Suprapubic skin (tissue), 3 donors: ENCODE results near the gene DTX3L.

ENCODE experiments used
- CTCF ChIP-seq, 2 donors: fragments of 200-600 bp in 1 of 2; fragments of 450-650 bp in 1 of 2; sonication (generic) in 1 of 2; IDR thresholded peaks; one replicate each; pipeline ENCODE4 v1.5.1; 2016 to 2019; ENCODE audit warnings: antibody characterized with exemption in 2 of 2, mild to moderate bottlenecking in 1 of 2, moderate library complexity in 1 of 2
- EP300 ChIP-seq: sonication (generic); formaldehyde crosslinking; IDR thresholded peaks from one replicate; pipeline ENCODE4 v1.6.1; 2017; ENCODE audit warnings: antibody characterized with exemption

GRCh38 chr3:122548619-122549018, 15.5 kb upstream of the DTX3L start:
- TF ChIP-seq EP300 (no peak), CTCF (IDR thresholded peaks at IDR 0.05) (no peak)
